Measurements from ENCODE around the gene PCNT. TPM values are rescaled to one million over a fixed set of nuclear protein-coding genes. Genes with fewer than 3 reads are reported as not detected.

Gene PCNT, protein sequence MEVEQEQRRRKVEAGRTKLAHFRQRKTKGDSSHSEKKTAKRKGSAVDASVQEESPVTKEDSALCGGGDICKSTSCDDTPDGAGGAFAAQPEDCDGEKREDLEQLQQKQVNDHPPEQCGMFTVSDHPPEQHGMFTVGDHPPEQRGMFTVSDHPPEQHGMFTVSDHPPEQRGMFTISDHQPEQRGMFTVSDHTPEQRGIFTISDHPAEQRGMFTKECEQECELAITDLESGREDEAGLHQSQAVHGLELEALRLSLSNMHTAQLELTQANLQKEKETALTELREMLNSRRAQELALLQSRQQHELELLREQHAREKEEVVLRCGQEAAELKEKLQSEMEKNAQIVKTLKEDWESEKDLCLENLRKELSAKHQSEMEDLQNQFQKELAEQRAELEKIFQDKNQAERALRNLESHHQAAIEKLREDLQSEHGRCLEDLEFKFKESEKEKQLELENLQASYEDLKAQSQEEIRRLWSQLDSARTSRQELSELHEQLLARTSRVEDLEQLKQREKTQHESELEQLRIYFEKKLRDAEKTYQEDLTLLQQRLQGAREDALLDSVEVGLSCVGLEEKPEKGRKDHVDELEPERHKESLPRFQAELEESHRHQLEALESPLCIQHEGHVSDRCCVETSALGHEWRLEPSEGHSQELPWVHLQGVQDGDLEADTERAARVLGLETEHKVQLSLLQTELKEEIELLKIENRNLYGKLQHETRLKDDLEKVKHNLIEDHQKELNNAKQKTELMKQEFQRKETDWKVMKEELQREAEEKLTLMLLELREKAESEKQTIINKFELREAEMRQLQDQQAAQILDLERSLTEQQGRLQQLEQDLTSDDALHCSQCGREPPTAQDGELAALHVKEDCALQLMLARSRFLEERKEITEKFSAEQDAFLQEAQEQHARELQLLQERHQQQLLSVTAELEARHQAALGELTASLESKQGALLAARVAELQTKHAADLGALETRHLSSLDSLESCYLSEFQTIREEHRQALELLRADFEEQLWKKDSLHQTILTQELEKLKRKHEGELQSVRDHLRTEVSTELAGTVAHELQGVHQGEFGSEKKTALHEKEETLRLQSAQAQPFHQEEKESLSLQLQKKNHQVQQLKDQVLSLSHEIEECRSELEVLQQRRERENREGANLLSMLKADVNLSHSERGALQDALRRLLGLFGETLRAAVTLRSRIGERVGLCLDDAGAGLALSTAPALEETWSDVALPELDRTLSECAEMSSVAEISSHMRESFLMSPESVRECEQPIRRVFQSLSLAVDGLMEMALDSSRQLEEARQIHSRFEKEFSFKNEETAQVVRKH (N-terminal part only)
- 228 and 231 TPM in 2 replicates for total RNA-seq (2011; cell fraction: chromatin; rRNA removed; ENCODE audit: low replicate concordance)
- 111 and 116 TPM in 2 replicates for total RNA-seq (2011; cell fraction: nucleolus; rRNA removed)
- total RNA-seq (2011; cell fraction: nucleoplasm; rRNA removed) = 105 and 117 TPM in 2 replicates
- 31.3 and 36.8 TPM in 2 replicates for total RNA-seq (2014; rRNA removed)
- 32.5 and 33.8 TPM in 2 replicates for total RNA-seq (2014; rRNA removed; fragmentation: Illumina TruSeq; extraction: Trizol)
- 29.7 and 30.9 TPM in 2 replicates for total RNA-seq (2015; rRNA removed; fragmentation: Illumina TruSeq; extraction: Trizol)
- 43.7 and 53.5 TPM in 2 replicates for total RNA-seq (2021)
- polyA plus RNA-seq (2011; rRNA removed) = 23.9 and 27.8 TPM in 2 replicates
- 12.2 and 15.3 TPM in 2 replicates for polyA plus RNA-seq (2011; cell fraction: cytosol; rRNA removed)
- 138 and 140 TPM in 2 replicates for polyA plus RNA-seq (2011; cell fraction: nucleus; rRNA removed)
- 30.2 and 40.7 TPM in 2 replicates for polyA plus RNA-seq (2012)
- polyA plus RNA-seq (2014; fragmentation: Illumina TruSeq; extraction: Trizol) = 32.1 and 34.5 TPM in 2 replicates
- 10 to 100 TPM in 1 of 2 experiments, 1 to 10 TPM in 1; 9.1 to 16.4 TPM for polyA plus RNA-seq (2014; fragmentation: Nextera tagmentation; extraction: Ambion mirVana)
- polyA plus RNA-seq (2014; rRNA removed) = 35.9 and 41.2 TPM in 2 replicates
- polyA minus RNA-seq (2011; rRNA and poly(A)+ RNA removed) = 81.0 and 84.8 TPM in 2 replicates
- 18.4 and 26.1 TPM in 2 replicates for polyA minus RNA-seq (2011; cell fraction: cytosol; rRNA and poly(A)+ RNA removed)
- polyA minus RNA-seq (2011; cell fraction: nucleus; rRNA and poly(A)+ RNA removed) = 52.5 and 71.8 TPM in 2 replicates
- percentile 63 among the genes with signal in this experiment for Bru-seq, nascent RNA
- percentile 66 among the genes with signal in this experiment for BruChase-seq, experiment 1, labeled RNA remaining after a 2-hour chase
- percentile 71 among the genes with signal in this experiment for BruChase-seq, experiment 2, labeled RNA remaining after a 6-hour chase
- long read RNA-seq, experiment 1, partial matches to known transcripts = 39 of 66 reads
- long read RNA-seq, experiment 1, other reads (novel, unspliced or antisense) = 27 of 66 reads
- long read RNA-seq, experiment 2, partial matches to known transcripts = 14 of 23 reads
- long read RNA-seq, experiment 2, other reads (novel, unspliced or antisense) = 9 of 23 reads
- long read RNA-seq, experiment 3, partial matches to known transcripts = 17 of 24 reads
- long read RNA-seq, experiment 3, other reads (novel, unspliced or antisense) = 7 of 24 reads

DNA sequence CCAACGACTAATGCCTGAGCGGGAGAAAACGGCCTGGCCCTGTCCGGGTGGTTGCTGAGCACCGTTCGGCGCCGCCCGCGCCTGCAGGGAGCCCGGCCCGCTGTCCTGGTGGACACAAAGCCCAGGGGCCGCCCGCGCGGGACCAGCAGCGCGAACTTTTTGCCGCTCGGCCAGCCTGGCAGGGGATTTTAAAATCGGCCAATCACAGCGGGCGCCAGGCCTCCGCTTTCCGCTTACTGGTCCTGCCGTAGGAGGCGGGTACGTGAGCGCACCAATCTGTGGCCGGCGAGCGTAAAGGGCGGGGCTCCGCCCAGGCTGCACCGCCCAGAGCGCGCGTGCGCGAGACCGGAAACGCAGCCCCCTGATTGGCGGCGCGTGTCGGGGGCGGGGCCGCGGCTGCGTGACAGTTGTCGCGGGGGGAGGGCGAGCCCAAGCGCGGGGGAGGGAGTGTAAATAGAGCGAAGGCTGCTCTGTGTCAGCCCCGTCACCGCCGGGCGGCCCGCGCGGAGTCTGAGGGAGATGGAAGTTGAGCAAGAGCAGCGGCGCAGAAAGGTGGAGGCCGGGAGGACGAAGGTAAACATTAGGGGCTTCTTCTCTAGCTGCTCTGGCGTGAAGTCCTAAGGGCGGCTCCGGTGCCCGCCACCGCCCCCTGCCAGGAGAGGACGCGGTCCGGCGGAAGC, at the start of gene PCNT, which contains the start of gene C21orf58:
Gene PCNT, plus strand, starts transcription at position 447 of the 680 bp plus-strand sequence. Its CDS starts 73 bp downstream, at position 520.
Gene C21orf58, minus strand, starts transcription at position 161 of the 680 bp plus-strand sequence. CDS start 1,132 bp downstream, outside the sequence.
- FAIRE-seq (peak; percentile 84), DNase-seq (ENCODE audit: extremely low read depth in 1 of 4, low spot score in 3 of 4) (peak; percentile 98 to 100 (median 99)), ATAC-seq (peak; percentile 84)
- H3K36me3 ChIP-seq (ENCODE audit: control insufficient read depth, insufficient read depth, low read length) = peaks cover 44% of the 10 kb centered on the region
- peaks cover 22% of the 10 kb centered on the region for H4K20me1 ChIP-seq (replicated peaks; ENCODE audit: control insufficient read depth, insufficient read depth, low read length)
- H3K79me2 ChIP-seq (ENCODE audit: control insufficient read depth, insufficient read depth, low read length) = peaks cover 85% of the 10 kb centered on the region
- in situ Hi-C loops (cut with MboI) (no loop called here), intact Hi-C loops (cut with micrococcal nuclease) (loop anchor here (1.0 to 2.0 kb wide), 2 partner anchors 38 to 95 kb away; partner anchors contain the start of genes LSS and YBEY)
- peak within 1 kb of the TSS; percentile 92 for H3K4me2 ChIP-seq (ENCODE audit: insufficient read depth, low read length)
- H3K9me3 ChIP-seq (replicated peaks; ENCODE audit: control insufficient read depth, insufficient read depth, low read depth, low read length) = no peaks in the 10 kb centered on the region
- peak within 1 kb of the TSS; percentile 99 to 100 for H3K9ac ChIP-seq (ENCODE audit: insufficient read depth in 1 of 2, low read depth in 2 of 2, low read length in 2 of 2)
- no peaks in the 10 kb centered on the region for H3K9me1 ChIP-seq (ENCODE audit: control insufficient read depth, insufficient read depth, low read length)
- peak within 1 kb of the TSS; percentile 89 for H3K4me3 ChIP-seq
- H3K27ac ChIP-seq (ENCODE audit: extremely low read depth, low read depth, low read length) = peak within 1 kb of the TSS; percentile 99
- no TSS peak for BruUV-seq (replicated peaks)
- peaks cover 32 to 57% of the 10 kb centered on the region in 2 experiments; a peak in 4 of 5 replicates for H3K4me1 ChIP-seq (replicated peaks in 1 of 2; ENCODE audit: control insufficient read depth in 2 of 2, insufficient read depth in 2 of 2, low read length in 2 of 2)
- H2AFZ ChIP-seq (ENCODE audit: low read depth, low read length) = peak within 1 kb of the TSS; percentile 73
- CTCF ChIA-PET (ENCODE audit: low intra/inter-chr PET ratio) = no interaction called here
- POLR2A ChIA-PET = interaction anchor here (0.8 to 1.8 kb wide), 10 partner anchors 10 to 375 kb away, joined by 3 to 12 read pairs (median 4); partner anchors contain the start of gene LSS
- no peaks in the 10 kb centered on the region for H3K27me3 ChIP-seq (ENCODE audit: control insufficient read depth in 2 of 2, insufficient read depth in 2 of 2, low read length in 2 of 2)
- WGBS (ENCODE audit: insufficient coverage, low coverage, missing lambda C conversion rate) = under 1% methylated on average over 59 of the region's 76 CpGs
- TF ChIP-seq BRD9 (IDR thresholded peaks at IDR 0.05; ENCODE audit: low read depth, partially characterized antibody) (peak; percentile 85), ZNF133 (CRISPR knock-in tag; IDR thresholded peaks at IDR 0.05) (no peak), JUND (IDR thresholded peaks at IDR 0.05; ENCODE audit: borderline replicate concordance, low read depth, low read length) (no peak), JUND (tag; IDR thresholded peaks at IDR 0.05; ENCODE audit: borderline replicate concordance, low read depth, low read length) (no peak; the same call in 2 of the 3 replicates), TBP (optimal IDR thresholded peaks at IDR 0.05; ENCODE audit: low read depth, low read length) (peak; percentile 94), KLF6 (CRISPR knock-in tag; IDR thresholded peaks at IDR 0.05; ENCODE audit: borderline replicate concordance) (peak; percentile 25; the same call in 1 of the 2 replicates)
- TF ChIP-seq, protein P1, sequence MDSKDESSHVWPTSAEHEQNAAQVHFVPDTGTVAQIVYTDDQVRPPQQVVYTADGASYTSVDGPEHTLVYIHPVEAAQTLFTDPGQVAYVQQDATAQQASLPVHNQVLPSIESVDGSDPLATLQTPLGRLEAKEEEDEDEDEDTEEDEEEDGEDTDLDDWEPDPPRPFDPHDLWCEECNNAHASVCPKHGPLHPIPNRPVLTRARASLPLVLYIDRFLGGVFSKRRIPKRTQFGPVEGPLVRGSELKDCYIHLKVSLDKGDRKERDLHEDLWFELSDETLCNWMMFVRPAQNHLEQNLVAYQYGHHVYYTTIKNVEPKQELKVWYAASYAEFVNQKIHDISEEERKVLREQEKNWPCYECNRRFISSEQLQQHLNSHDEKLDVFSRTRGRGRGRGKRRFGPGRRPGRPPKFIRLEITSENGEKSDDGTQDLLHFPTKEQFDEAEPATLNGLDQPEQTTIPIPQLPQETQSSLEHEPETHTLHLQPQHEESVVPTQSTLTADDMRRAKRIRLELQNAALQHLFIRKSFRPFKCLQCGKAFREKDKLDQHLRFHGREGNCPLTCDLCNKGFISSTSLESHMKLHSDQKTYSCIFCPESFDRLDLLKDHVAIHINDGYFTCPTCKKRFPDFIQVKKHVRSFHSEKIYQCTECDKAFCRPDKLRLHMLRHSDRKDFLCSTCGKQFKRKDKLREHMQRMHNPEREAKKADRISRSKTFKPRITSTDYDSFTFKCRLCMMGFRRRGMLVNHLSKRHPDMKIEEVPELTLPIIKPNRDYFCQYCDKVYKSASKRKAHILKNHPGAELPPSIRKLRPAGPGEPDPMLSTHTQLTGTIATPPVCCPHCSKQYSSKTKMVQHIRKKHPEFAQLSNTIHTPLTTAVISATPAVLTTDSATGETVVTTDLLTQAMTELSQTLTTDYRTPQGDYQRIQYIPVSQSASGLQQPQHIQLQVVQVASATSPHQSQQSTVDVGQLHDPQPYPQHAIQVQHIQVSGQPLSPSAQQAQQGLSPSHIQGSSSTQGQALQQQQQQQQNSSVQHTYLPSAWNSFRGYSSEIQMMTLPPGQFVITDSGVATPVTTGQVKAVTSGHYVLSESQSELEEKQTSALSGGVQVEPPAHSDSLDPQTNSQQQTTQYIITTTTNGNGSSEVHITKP (IDR thresholded peaks at IDR 0.05; ENCODE audit: partially characterized antibody) = peak; percentile 82
